D721Med (cell line): ENCODE measurements around the gene TRIM67.

Experiments
- DNase-seq: peaks from one replicate; pipeline ENCODE4 v3.0.0; 2011; ENCODE audit warnings: low spot score; ENCODE audit not compliant: insufficient read length
- FAIRE-seq: peaks from 2 replicates; lab custom pipeline; 2011; peaks lifted over from hg19 to GRCh38; lab: Jason Lieb, UNC
- TF ChIP-seq, protein P1 (sequence below): IDR thresholded peaks from 2 replicates; pipeline ENCODE4 v1.5.1; 2012; ENCODE audit warnings: mild to moderate bottlenecking, control low read depth; ENCODE audit not compliant: insufficient read depth; ENCODE audit errors: missing control alignments

TRIM67 gene

DNA sequence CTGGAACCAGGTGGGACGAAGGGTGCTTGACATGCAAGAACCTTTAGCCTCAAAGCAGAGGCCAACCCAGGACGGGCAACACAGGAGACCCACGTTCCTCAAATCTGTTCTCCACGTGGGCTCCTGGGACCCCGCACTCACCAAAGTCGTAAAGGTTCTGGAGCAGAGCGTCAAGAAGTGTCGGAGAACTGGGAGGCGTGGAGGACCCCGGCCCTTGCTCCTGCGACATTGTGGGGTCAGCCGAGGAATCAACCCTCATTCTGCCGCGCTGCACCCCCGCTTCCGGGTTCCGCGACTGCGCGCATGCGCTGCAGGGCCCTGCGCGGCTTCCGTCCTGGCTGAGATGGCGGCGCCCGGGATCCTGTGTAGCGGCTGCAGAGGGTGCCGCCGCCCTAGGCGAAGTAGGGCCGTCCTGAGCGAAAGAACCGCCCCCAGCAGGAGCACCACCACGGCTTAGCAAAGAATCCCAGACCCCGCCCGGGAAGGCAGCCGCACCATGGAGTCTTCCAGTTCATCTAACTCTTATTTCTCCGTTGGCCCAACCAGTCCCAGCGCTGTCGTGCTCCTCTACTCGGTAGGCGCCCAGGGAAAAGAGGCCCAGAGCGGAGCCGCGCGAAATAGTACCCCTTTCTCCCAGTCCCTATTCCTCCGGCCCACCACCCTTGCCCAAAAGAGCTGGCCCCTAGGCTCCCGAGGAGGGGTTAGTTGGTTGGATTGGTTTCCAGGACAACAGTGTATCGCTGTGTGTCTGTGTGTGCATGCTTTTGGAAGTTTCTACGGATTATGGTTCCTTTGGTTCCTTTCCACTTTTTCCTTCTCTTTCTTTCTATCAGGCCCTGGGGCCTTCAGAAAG is 79.3 kb downstream of the TRIM67 start, which contains the start of gene GNPAT:
Gene GNPAT, plus strand, starts transcription at position 330 of the 853 bp plus-strand sequence. Its CDS starts 167 bp downstream, at position 497.
- TF ChIP-seq, protein P1, sequence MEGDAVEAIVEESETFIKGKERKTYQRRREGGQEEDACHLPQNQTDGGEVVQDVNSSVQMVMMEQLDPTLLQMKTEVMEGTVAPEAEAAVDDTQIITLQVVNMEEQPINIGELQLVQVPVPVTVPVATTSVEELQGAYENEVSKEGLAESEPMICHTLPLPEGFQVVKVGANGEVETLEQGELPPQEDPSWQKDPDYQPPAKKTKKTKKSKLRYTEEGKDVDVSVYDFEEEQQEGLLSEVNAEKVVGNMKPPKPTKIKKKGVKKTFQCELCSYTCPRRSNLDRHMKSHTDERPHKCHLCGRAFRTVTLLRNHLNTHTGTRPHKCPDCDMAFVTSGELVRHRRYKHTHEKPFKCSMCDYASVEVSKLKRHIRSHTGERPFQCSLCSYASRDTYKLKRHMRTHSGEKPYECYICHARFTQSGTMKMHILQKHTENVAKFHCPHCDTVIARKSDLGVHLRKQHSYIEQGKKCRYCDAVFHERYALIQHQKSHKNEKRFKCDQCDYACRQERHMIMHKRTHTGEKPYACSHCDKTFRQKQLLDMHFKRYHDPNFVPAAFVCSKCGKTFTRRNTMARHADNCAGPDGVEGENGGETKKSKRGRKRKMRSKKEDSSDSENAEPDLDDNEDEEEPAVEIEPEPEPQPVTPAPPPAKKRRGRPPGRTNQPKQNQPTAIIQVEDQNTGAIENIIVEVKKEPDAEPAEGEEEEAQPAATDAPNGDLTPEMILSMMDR: no peak
- FAIRE-seq (no peak), DNase-seq (peak; percentile 94)

DNA sequence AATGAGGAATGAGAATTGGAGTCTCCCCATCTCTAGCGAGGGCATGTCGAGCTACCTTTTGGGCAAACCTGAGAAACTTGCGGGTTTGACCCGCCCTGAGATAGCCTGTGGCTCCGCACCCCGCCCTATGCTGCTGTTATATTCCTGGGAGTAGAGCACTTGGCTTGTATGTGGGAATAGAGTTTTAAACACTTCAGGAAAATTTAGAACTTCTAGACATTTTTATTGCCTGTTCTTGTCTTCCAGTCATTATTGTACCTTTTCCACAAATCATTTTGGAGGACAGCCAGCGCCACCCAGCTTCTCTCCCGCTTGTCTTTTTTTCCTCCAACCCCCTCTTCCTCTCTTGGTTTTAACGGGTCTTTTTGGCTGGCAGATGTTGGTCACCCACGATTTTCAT is 79.9 kb downstream of the TRIM67 start:
- TF ChIP-seq, protein P1: no peak
- DNase-seq (no peak), FAIRE-seq (no peak)

DNA sequence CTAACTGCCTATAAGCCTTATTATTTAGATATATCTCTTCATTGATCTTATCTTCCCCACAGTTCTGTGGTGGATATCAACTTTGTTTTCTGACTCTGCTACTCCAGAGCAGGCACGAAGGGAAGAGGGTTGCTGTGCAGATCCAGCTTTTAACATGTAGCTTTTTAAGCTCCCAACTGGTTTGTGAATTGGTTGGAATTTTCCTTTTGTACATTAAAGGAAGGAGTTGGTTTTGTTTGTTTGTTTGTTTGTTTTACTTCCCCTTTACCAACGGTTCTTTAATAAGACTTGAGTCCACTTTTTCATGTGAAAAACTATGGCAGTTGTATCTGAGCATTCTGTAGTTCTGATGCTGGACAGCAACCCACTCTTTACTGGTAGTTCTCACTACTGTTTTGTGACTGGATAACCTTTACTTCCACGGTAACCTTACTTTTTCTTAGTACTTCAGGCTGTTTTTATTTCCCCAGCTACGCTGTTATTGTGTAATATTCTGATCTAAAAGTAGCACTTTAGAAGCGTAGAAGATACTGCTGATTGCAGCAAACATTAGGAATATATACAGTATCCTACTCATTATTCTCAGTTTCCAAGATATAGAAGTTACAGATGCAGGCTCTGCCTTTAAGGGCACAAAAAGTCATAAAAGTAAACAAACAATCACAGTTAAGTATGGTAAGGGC is 80.8 kb downstream of the TRIM67 start:
- FAIRE-seq: peak; percentile 48

DNA sequence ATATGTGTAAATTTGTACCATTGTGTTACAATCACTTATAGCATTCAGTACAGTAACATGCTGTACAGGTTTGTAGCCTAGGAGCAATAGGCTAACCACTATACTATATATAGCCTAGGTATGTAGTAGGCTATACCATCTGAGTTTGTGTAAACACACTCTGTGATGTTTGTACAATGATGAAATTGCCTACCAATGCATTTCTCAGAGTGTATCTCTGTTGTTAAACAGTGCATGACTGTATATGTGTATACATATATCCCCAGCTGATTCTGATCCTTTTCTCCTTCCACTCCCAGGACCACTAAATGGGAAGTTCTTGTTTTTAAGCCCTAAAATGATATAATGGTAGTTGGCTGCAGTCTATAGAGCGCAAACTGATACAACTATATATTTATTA is 86.9 kb downstream of the TRIM67 start:
- FAIRE-seq (no peak), DNase-seq (no peak)
- TF ChIP-seq, protein P1: no peak

More for the DNA sequence above, 80.8 kb downstream of the TRIM67 start:
- DNase-seq: no peak
- TF ChIP-seq, protein P1: no peak

DNA sequence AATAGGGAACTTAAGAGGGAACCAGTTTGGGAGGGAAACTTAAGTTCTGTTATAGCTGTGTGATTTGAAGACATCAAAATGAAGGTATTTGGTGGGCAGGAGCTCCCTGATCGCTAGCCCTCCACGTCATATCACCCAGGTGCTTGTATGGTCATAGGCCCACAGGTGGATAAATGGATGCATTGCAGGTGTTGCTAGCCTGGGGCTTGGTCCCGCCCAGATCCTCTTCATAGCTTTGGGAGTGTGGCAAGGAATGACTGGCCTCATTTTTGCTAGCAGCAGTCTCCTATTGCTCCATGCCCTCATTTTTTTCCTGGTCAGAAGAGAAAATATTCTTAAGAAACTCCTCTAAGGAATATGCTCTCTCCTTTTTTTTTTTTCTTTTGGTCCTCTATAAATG is 90.5 kb downstream of the TRIM67 start:
- DNase-seq: no peak
- TF ChIP-seq, protein P1: no peak
- FAIRE-seq: no peak

DNA sequence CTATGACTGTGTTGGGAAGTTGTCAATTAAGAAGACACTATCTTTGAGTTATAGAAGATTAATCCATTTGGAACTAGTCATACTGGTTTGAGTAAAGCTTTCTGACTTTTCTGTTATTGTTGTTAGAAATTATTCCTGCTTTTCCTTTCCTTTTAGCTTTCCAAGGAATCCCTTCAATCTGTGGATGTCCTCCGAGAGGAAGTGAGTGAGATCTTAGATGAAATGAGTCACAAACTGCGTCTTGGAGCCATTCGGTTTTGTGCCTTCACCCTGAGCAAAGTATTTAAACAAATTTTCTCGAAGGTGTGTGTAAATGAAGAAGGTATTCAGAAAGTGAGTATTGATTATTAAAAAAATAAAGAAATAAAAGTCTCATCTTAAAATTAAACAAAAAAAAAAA is 98.5 kb downstream of the TRIM67 start:
- TF ChIP-seq, protein P1: no peak
- FAIRE-seq (no peak), DNase-seq (no peak)

DNA sequence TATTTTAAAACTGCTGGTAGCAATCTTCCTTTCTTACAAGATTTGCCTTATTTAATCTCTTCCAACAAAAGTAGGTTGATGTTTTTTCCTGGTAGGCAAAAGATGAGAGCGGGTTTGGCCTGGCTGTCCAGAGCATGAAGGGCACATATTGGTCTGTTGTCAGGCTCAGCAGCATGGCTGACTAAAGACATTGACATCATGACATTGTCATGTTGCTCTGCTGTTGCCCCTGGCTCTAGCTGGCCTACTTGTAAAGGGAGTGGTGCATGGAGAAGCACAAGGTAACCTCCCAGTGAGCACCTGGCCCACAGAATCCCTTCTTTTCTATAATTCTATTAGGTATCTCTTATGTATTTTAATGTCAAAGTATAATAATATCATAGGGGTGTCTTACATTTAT is 102.8 kb downstream of the TRIM67 start:
- FAIRE-seq: peak; percentile 21
- no peak for DNase-seq
- TF ChIP-seq, protein P1: no peak
